ENCODE data around the gene PRPH2.
A peak's percentile ranks its signal among the peaks of the same experiment; 100 is the strongest.
"Not testable (repeated sequence)": the region's sequence is repeated elsewhere in the genome, so short reads cannot be mapped to it uniquely, and the experiment has no call there.

The PRPH2 gene

GRCh38 chr6:42696526-42697267 lies 25.7 kb downstream of the PRPH2 start:
- no peak for DNase-seq

DNA sequence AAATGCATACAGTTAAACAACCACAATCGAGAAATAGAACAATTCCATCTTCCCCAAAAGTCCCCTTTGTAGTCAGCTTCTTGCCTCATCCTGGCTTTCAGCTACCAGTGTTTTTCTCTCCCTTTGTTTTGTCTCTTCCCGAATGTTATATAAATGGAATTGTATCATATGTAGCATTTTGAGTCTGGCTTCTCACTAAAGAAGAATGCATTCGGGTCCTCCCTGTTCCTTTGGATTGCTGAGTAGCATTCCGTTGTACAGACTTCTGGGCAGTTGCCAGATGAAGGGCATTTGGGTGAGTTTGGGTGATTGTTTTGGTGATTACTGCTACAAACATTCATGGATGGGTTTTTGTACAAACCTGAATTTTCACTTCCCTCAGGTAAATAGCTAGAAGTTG lies 27.8 kb downstream of the PRPH2 start:
- DNase-seq, result no peak

DNA sequence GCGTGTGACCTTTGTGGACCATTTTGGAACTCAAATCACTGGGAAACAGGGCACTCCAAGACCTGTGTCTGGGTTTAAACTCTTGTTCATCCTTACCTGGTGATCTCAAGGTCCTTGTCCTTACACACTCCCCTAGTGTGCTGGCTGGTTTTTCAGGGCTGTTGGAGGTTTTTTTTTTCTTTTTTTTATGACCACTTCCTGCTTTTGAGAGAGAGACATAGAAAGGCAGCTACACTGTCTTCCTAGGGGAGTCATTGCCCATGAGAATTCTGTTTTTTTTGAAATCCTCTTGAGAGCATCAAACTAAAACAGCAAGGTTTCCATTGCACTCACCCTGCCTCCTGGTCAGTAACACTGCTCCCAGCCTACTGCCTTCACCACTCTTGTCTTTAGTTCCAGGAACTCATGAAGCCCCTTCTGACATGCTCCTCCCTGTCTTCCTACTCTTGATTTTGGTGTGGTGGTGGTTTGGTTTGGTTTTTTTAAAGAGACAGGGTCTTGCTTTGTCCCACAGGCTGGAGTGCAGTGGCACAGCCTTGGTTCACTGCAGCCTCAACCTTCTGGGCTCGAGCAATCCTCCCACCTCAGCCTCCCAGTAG lies 28.6 kb downstream of the PRPH2 start:
- DNase-seq, result no peak

- DNase-seq, result no peak
Measured at GRCh38 chr6:42692137-42692911, 30.1 kb downstream of the PRPH2 start.

DNA sequence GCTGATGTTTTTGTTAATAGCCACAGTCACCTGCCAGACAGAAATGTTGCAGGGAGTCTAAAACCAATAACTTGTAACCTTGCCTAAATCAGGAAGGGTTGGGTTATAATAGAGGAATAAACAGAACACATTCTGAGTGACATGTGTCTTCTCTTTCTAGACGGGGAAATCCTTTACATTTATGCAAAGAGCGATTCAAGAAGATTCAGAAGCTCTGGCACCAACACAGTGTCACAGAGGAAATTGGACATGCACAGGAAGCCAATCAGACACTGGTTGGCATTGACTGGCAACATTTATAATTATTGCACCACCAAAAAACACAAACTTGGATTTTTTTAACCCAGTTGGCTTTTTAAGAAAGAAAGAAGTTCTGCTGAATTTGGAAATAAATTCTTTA lies 31.5 kb downstream of the PRPH2 start:
- no peak for DNase-seq

DNA sequence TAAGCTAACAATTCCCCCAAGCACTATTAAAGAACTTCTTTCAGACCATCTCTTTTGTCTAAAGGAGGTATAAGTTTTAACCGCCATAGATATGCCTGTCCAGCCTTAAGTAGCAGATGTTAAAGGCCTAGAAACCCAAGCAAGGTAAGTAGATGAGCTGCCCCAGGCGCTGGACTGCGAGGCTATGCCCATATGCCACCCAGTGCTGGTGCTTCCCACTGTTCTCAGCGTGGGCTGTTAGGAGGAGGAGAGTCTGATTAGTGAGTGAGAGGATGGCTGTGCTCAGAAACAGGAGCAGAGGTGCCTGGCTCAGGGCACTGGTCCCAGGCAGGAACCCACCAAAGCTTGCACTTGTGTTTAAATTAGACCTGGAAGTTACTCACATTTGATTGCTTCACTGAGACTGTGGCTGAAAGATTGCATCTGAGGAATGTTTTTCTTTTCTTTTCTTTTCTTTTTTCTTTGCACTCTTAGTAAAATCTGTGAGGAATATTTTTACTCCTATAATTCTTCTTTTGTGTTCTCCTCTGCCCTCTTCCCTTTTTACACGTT lies 32.2 kb downstream of the PRPH2 start:
- no peak for DNase-seq

DNA sequence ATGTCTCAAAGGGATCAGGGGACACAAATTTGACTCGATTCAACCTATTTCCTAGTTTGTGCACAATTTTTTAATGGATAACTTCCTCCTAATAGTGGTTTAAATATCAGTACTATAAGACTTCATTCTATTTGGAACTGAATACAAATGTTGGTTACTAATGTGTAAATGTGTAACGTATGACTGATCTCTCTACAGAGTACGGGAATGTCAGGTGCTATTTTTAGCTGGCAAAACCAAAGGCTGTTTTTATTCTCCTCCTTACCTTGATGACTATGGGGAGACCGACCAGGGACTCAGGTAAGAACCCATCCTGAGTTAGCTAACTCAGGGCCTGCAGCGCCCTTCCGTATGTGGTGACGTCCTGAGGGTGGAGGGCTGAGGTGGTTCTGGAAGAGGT lies 33.0 kb downstream of the PRPH2 start:
- no peak for DNase-seq

DNA sequence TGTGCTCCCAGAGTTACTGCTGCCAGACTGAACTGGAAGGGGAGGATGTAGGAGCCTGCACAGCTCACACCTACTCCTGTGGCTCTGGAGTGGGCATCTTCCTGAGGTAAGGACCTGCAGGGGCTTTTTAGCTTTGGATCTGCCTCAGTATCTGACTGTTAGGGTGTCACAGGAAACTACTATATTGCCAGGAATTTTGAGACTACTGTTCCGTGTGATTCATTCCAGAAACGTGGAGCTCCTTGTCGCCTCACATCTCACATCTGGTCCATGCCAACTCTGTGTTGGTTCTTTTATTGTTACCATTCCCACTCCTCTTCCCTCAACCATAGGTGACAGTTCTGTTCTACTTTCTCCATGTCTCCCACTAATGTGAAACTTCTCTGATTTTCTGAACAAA lies 34.1 kb downstream of the PRPH2 start:
- DNase-seq, result no peak

DNA sequence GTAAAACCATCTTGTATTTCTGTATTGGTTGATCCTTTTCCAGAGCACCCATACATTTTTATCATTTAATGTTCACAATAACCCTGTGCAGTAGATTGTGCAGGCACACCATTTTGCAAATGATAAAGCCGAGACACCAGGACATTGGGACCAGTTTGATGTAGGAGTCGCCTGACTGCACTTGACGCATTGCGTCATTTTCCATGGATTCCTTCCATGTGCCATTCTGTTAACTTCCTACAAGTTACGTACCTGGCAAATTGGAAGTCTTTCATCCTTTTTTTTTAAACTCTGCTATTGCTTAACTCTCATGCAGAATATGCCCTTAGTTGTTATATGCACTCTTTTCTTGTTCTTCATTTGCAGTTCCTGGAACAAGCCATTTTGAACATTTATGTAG lies 43.0 kb downstream of the PRPH2 start:
- no peak for DNase-seq

GRCh38 chr6:42674780-42675179 lies 47.6 kb downstream of the PRPH2 start:
- no peak for DNase-seq

DNA sequence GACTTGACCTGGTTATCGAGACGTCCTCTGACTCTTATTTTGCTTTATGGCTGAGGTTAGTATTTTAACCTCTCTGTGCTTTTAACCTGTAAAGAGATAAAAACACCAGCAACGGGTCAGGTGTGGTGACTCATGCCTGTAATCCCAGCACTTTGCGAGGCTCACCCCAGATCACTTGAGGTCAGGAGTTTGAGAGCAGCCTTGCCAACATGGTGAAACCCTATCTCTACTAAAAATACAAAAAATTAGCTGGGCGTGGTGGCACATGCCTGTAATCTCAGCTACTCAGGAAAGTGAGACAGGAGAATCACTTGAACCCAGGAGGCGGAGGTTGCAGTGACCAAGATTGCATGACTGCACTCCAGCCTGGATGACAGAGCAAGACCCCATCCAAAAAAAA lies 48.0 kb downstream of the PRPH2 start:
- not testable (repeated sequence) for DNase-seq

DNA sequence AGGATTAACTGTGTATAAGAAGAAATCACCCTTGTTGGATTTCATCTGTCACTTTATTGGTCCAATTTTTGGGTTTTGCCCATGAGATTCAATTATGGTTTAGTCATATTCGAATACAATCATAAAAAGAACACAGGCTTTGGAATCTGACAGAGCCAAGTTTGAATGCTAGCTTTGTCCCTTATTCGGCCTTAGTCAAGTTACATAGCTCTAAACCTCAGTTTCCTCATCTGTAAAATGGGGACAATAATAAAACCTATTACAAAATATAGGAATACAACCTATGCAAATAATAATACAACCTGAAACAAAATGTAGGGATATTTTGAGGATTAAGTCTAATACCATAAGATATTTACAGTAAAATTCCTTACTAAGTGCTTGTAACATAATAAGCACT lies 57.7 kb downstream of the PRPH2 start:
- DNase-seq, result no peak

DNA sequence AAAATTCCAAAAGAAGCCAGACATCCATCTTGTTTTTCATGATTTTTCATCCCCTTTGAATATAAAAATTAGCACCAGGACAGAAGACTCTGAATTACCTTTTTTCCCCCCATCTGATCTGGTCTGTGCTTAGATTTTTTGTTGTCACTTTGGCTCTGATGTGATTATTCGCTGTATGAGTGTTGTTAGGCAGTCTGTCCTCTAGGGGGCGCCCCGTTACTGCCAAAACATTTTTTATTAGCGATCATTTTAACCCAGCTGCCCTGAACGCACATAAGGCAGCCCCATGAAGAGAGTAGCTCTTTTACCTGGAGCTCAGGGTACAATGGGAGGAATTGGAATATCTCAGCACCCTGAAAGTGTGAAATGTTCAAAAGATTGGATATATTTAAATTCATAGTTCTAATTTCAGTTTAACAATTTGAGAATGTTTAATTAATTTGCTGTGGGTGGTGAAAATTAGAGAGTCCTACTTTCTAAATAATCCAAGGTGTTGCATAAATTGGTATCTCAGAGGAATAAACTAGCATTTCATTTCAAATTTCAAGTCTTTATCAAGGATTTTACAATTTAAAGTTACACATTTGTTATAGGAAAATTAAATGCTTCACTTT lies 60.8 kb downstream of the PRPH2 start:
- DNase-seq, result peak; percentile 82 to 86

- DNase-seq, result no peak
Measured at GRCh38 chr6:42659806-42660205, 62.6 kb downstream of the PRPH2 start.

- DNase-seq, result no peak
Measured at GRCh38 chr6:42653851-42654250, 68.5 kb downstream of the PRPH2 start.

GRCh38 chr6:42652024-42652746 lies 70.2 kb downstream of the PRPH2 start:
- no peak for DNase-seq

Data from stimulated activated CD4-positive, alpha-beta T cell treated with anti-CD3 and anti-CD28 coated beads, Interleukin-2, amount 100 ng/mL, for 48 hours (primary cell).